ENCODE results near the gene ZBTB40. TPM values are rescaled to one million over a fixed set of nuclear protein-coding genes. Genes with fewer than 3 reads are reported as not detected.
A peak's percentile ranks its signal among the peaks of the same experiment; 100 is the strongest.

The ZBTB40 gene
- total and polyA plus RNA-seq, 4 experiments from 2014 or later: 0.81 to 50.6 (median 26.5) TPM

DNA sequence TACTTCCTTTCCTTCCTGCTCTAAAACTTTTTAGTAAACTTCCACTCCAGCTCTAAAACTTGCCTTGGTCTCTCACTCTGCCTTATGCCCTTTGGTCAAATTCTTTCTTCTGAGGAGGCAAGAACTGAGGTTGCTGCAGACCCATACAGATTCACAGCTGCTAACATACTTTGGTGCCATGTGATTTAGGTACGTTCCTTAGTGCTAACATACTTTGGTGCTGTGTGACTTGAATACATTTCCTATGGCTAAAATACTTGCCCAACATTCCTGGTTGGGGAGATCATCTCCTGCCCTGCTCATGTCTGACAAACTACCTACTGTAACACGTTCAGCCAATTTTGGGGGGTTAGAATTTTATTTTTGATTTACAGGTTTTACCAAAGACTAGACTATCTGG lies 6.8 kb upstream of the ZBTB40 start:
- Histone ChIP-seq H3K9me3 (ENCODE audit: control insufficient read depth in 1 of 2, low read length in 2 of 2) (peaks cover 0 to 10% of the 10 kb centered on the region in 2 donors), H3K4me1 (ENCODE audit: insufficient read depth, low read length) (no peaks in the 10 kb centered on the region), H3K36me3 (ENCODE audit: insufficient read depth, low read length) (no peaks in the 10 kb centered on the region), H3K27ac (ENCODE audit: low read depth, low read length) (no peak overlapping the region), H3K27me3 (ENCODE audit: insufficient read depth, low read length) (no peaks in the 10 kb centered on the region), H3K4me3 (ENCODE audit: low read length in 2 of 2) (no peak overlapping the region)
- Mint-ChIP-seq H3K4me3 (no peak overlapping the region), H3K27me3 (peaks cover 12 to 14% of the 10 kb centered on the region in 2 donors), H3K9me3 (peaks cover 0 to 24% (median 21%) of the 10 kb centered on the region in 8 donors), H3K27ac (no peak overlapping the region), H3K36me3 (peaks cover 4 to 7% of the 10 kb centered on the region in 2 donors), H3K4me1 (no peaks in the 10 kb centered on the region)
- CTCF ChIA-PET (ENCODE audit: partially characterized antibody): no interaction called here
- intact Hi-C loops (cut with micrococcal nuclease): no loop called here
- DNase-seq: no peak
- POLR2A ChIA-PET (ENCODE audit: partially characterized antibody): no interaction called here

DNA sequence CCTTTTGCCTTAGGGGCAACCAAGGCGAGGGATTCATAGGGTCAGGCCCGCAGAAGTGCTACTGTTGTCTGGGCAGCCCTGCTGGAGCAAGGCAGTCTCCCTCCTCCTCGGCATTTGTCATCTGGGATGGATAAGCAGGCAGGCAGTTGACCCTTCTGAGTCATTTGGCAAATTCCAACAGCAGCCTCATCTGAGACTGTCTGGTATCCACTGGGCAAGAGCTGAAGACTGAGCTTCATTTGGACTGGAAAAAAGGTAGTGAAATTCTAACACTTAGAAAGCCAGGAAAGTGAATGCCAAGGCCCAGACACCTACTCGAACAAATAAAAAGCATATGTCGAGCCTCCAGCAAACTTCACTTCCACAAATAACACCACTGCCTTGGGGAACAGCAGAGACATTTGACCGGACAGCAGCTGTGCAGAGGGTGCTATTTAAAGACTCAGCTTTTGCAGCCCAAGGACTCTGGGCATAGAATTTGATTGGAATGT lies 4.0 kb upstream of the ZBTB40 start:
- no peak for DNase-seq
- POLR2A ChIA-PET (ENCODE audit: partially characterized antibody): no interaction called here
- intact Hi-C loops (cut with micrococcal nuclease): no loop called here
- no peaks in the 10 kb centered on the region for H3K9me3 ChIP-seq (ENCODE audit: control insufficient read depth in 1 of 2, low read length in 2 of 2)
- Mint-ChIP-seq H3K27ac (no peak overlapping the region), H3K9me3 (peaks cover 0 to 2% (median 0%) of the 10 kb centered on the region in 8 donors), H3K4me3 (no peak overlapping the region), H3K36me3 (peaks cover 0 to 1% of the 10 kb centered on the region in 2 donors), H3K4me1 (peaks cover 5 to 13% (median 11%) of the 10 kb centered on the region in 4 donors), H3K27me3 (peaks cover 11 to 12% of the 10 kb centered on the region in 2 donors)
- no peak overlapping the region for H3K4me3 ChIP-seq (ENCODE audit: low read length in 2 of 2)
- H3K27ac ChIP-seq (ENCODE audit: low read depth, low read length): no peak overlapping the region
- no peaks in the 10 kb centered on the region for H3K27me3 ChIP-seq (ENCODE audit: insufficient read depth, low read length)
- H3K4me1 ChIP-seq (ENCODE audit: insufficient read depth, low read length): peaks cover 8% of the 10 kb centered on the region
- CTCF ChIA-PET (ENCODE audit: partially characterized antibody): no interaction called here
- no peaks in the 10 kb centered on the region for H3K36me3 ChIP-seq (ENCODE audit: insufficient read depth, low read length)

DNA sequence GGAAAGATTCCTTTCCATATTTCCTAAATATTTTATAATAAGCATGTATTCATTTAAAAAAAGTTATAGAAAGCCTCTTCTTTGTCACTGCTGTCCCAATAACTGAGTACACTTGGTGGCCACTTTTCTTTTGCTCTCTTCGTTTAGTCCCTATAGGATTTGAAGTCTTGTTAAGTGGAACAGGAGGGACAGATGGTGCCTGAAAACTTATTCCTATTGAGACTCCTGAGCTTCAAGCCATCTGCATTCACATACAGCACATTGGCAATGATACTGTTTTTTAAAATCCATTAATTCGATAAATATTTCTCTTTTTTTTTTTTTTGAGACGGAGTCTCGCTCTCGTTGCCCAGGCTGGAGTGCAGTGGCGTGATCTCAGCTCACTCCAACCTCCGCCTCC lies 2.0 kb upstream of the ZBTB40 start:
- ChIA-PET POLR2A (ENCODE audit: partially characterized antibody) (no interaction called here), CTCF (ENCODE audit: partially characterized antibody) (no interaction called here)
- no peak overlapping the region for H3K4me3 ChIP-seq (ENCODE audit: low read length in 2 of 2)
- H3K27ac ChIP-seq (ENCODE audit: low read depth, low read length): no peak overlapping the region
- peaks cover 0 to 2% (median 0%) of the 10 kb centered on the region in 8 donors for H3K9me3 Mint-ChIP-seq
- intact Hi-C loops (cut with micrococcal nuclease): no loop called here
- peaks cover 0 to 1% of the 10 kb centered on the region in 2 donors for H3K36me3 Mint-ChIP-seq
- no peaks in the 10 kb centered on the region for H3K27me3 ChIP-seq (ENCODE audit: insufficient read depth, low read length)
- DNase-seq: no peak
- no peaks in the 10 kb centered on the region for H3K9me3 ChIP-seq (ENCODE audit: control insufficient read depth in 1 of 2, low read length in 2 of 2)
- no peaks in the 10 kb centered on the region for H3K36me3 ChIP-seq (ENCODE audit: insufficient read depth, low read length)
- H3K27me3 Mint-ChIP-seq: peaks cover 5 to 6% of the 10 kb centered on the region in 2 donors
- H3K4me3 Mint-ChIP-seq: no peak overlapping the region
- H3K4me1 Mint-ChIP-seq: peaks cover 18 to 28% (median 25%) of the 10 kb centered on the region in 4 donors
- H3K4me1 ChIP-seq (ENCODE audit: insufficient read depth, low read length): peaks cover 19% of the 10 kb centered on the region
- peak overlapping the region in 1 of 7 donors; percentile 49 for H3K27ac Mint-ChIP-seq

DNA sequence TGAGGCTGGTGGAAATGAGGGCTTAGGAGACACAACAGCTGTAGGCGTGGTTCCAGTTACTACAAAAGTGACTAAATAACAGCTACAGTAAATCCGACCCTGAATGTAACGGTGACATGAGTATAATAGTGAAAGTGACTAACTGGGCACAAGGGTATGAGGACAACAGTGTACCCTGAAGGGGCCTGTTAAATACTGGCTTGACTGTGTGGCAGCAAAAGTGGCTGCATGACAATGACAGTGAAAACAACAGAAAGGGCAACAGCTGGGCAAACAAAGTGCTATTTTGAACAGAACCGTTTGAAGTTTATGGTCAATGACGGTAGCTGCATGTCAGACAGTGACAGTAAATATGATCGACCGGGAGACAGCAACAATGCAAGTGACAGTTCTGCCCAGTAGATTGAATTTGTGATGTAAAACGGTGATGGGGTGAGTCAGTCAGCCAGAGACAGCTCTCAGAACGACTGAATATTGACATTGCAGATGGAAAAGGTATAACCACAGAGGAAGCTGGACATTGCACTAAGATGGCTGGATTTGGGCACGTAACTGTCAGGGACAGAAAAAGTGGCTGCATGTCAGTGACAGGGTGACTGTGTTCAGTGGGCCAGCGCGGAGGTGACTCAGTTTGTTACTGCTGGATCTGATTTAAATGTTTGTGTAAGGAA lies 1.2 kb upstream of the ZBTB40 start:
- Mint-ChIP-seq H3K27me3 (peaks cover 2% of the 10 kb centered on the region in 2 donors), H3K36me3 (peaks cover 0 to 1% of the 10 kb centered on the region in 2 donors), H3K4me1 (peaks cover 22 to 34% (median 30%) of the 10 kb centered on the region in 4 donors), H3K9me3 (no peaks in the 10 kb centered on the region), H3K27ac (peak overlapping the region; percentile 29 to 86 (median 71)), H3K4me3 (peak overlapping the region; percentile 31 to 97 (median 77))
- ChIA-PET POLR2A (ENCODE audit: partially characterized antibody) (interaction anchor here (1.4 to 2.2 kb wide), 2 partner anchors 9 to 426 kb away, joined by 4 to 9 read pairs; no protein-coding TSS in a partner anchor), CTCF (ENCODE audit: partially characterized antibody) (interaction anchor here (1.1 kb wide), 1 partner anchor 432 kb away, joined by 3 read pairs; no protein-coding TSS in a partner anchor)
- Histone ChIP-seq H3K27me3 (ENCODE audit: insufficient read depth, low read length) (no peaks in the 10 kb centered on the region), H3K4me1 (ENCODE audit: insufficient read depth, low read length) (peaks cover 19% of the 10 kb centered on the region), H3K27ac (ENCODE audit: low read depth, low read length) (no peak overlapping the region), H3K4me3 (ENCODE audit: low read length in 2 of 2) (no peak overlapping the region), H3K9me3 (ENCODE audit: control insufficient read depth in 1 of 2, low read length in 2 of 2) (no peaks in the 10 kb centered on the region), H3K36me3 (ENCODE audit: insufficient read depth, low read length) (no peaks in the 10 kb centered on the region)
- DNase-seq: no peak
- intact Hi-C loops (cut with micrococcal nuclease): no loop called here

DNA sequence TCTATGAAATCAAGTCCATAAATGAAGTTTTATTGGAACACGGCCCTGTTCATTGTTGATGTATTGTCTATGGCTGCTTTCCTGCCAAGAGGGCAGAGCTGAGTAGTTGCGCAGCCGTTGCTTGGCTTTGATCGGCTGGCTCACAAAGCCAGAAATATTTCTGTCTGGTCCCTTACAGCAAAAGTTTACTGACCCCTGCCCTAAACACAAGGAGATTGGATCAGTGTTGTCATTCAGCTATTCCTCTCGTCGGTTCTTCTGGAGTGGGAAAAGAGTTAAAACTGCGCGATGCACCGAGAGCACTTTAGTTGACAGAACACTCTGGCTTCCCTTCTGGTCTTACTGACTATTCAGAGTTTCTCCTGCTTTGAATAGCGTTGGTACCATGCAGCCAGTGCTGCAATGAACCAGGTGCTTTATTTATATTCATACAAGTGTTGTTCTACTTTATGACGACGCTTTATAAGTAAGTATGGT lies 868 bp downstream of the ZBTB40 start:
- no peaks in the 10 kb centered on the region for H3K27me3 Mint-ChIP-seq
- H3K36me3 ChIP-seq (ENCODE audit: insufficient read depth, low read length): no peaks in the 10 kb centered on the region
- no peaks in the 10 kb centered on the region for H3K9me3 Mint-ChIP-seq
- peaks cover 0 to 1% of the 10 kb centered on the region in 2 donors for H3K36me3 Mint-ChIP-seq
- H3K4me1 ChIP-seq (ENCODE audit: insufficient read depth, low read length): peaks cover 19% of the 10 kb centered on the region
- H3K27me3 ChIP-seq (ENCODE audit: insufficient read depth, low read length): no peaks in the 10 kb centered on the region
- DNase-seq: no peak
- H3K27ac ChIP-seq (ENCODE audit: low read depth, low read length): peak overlapping the region; percentile 75
- CTCF ChIA-PET (ENCODE audit: partially characterized antibody): interaction anchor here (0.9 to 1.3 kb wide), 2 partner anchors 9 to 22 kb away, joined by 3 read pairs; no protein-coding TSS in a partner anchor
- peak overlapping the region; percentile 77 to 98 (median 97) for H3K27ac Mint-ChIP-seq
- H3K4me3 Mint-ChIP-seq: peak overlapping the region; percentile 85 to 97 (median 94)
- POLR2A ChIA-PET (ENCODE audit: partially characterized antibody): interaction anchor here (0.7 to 2.2 kb wide), 5 partner anchors 12 to 1791 kb away, joined by 3 to 9 read pairs (median 3); partner anchors contain the start of gene DDOST
- intact Hi-C loops (cut with micrococcal nuclease): no loop called here
- H3K4me1 Mint-ChIP-seq: peaks cover 27 to 43% (median 36%) of the 10 kb centered on the region in 4 donors
- H3K4me3 ChIP-seq (ENCODE audit: low read length in 2 of 2): peak overlapping the region; percentile 78 to 88
- H3K9me3 ChIP-seq (ENCODE audit: control insufficient read depth in 1 of 2, low read length in 2 of 2): no peaks in the 10 kb centered on the region

DNA sequence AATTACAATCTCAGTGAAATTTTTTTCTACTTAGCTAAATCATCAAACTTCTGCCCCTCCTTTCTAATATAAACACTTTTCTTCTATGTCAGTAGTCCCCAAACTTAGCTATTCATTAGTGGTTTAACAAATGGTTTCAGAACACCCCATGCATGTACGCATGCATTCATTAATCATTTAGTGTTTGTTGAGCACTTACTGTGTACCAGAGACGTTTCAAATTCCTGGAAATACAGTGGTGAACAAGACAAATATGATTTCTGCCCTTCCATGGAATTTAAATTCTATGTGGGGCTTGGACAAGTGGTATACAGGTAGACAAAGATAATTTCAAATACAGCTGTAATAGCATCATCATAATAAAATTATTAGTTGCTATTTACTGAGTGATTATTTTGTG lies 1.5 kb downstream of the ZBTB40 start:
- peaks cover 19% of the 10 kb centered on the region for H3K4me1 ChIP-seq (ENCODE audit: insufficient read depth, low read length)
- intact Hi-C loops (cut with micrococcal nuclease): no loop called here
- H3K27ac ChIP-seq (ENCODE audit: low read depth, low read length): no peak overlapping the region
- H3K27ac Mint-ChIP-seq: peak overlapping the region; percentile 63 to 98 (median 97)
- H3K36me3 ChIP-seq (ENCODE audit: insufficient read depth, low read length): no peaks in the 10 kb centered on the region
- no peaks in the 10 kb centered on the region for H3K9me3 ChIP-seq (ENCODE audit: control insufficient read depth in 1 of 2, low read length in 2 of 2)
- no peaks in the 10 kb centered on the region for H3K27me3 ChIP-seq (ENCODE audit: insufficient read depth, low read length)
- ChIA-PET POLR2A (ENCODE audit: partially characterized antibody) (interaction anchor here (0.7 to 1.6 kb wide), 2 partner anchors 352 to 434 kb away, joined by 3 read pairs; no protein-coding TSS in a partner anchor), CTCF (ENCODE audit: partially characterized antibody) (interaction anchor here (0.9 to 1.3 kb wide), 2 partner anchors 8 to 22 kb away, joined by 3 read pairs; no protein-coding TSS in a partner anchor)
- DNase-seq: no peak
- no peaks in the 10 kb centered on the region for H3K9me3 Mint-ChIP-seq
- H3K27me3 Mint-ChIP-seq: no peaks in the 10 kb centered on the region
- peaks cover under 1 to 1% of the 10 kb centered on the region in 2 donors for H3K36me3 Mint-ChIP-seq
- no peak overlapping the region for H3K4me3 ChIP-seq (ENCODE audit: low read length in 2 of 2)
- peak overlapping the region; percentile 85 to 97 (median 94) for H3K4me3 Mint-ChIP-seq
- peaks cover 31 to 47% (median 41%) of the 10 kb centered on the region in 4 donors for H3K4me1 Mint-ChIP-seq

DNA sequence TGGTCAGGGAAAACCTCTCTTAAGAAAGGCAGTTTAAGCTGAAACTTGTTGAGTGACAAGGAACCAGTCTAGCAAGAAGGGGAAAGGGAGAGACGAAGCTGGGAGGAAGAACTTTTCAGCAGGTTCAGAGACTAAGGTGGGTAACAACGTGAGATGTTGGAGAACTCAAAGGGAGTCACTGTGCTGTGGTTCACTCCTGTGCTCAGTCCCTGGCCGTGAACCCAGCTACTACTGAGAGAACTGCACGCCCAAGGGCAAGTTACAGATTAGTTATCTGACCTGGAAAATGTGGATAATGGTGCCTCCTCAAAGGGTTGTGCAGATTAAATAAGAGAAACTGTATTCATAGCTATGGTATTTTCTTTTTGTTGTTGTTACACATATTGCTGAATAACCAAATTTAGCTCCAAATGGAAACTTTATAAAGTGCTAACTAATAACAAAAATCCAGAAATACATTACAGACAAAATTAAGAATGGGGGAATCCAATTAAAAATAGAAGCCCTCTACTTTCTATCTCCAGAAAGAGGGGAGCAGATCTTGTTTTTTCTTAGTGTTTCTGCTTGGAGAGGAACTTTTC lies 2.9 kb downstream of the ZBTB40 start:
- H3K36me3 ChIP-seq (ENCODE audit: insufficient read depth, low read length): no peaks in the 10 kb centered on the region
- ChIA-PET CTCF (ENCODE audit: partially characterized antibody) (no interaction called here), POLR2A (ENCODE audit: partially characterized antibody) (no interaction called here)
- no peak for DNase-seq
- no peak overlapping the region for H3K27ac ChIP-seq (ENCODE audit: low read depth, low read length)
- H3K9me3 ChIP-seq (ENCODE audit: control insufficient read depth in 1 of 2, low read length in 2 of 2): no peaks in the 10 kb centered on the region
- Mint-ChIP-seq H3K4me3 (peak overlapping the region in 1 of 8 donors; percentile 40), H3K36me3 (peaks cover 1 to 3% of the 10 kb centered on the region in 2 donors), H3K4me1 (peaks cover 34 to 54% (median 47%) of the 10 kb centered on the region in 4 donors), H3K27ac (no peak overlapping the region), H3K27me3 (no peaks in the 10 kb centered on the region), H3K9me3 (no peaks in the 10 kb centered on the region)
- H3K4me1 ChIP-seq (ENCODE audit: insufficient read depth, low read length): peaks cover 19% of the 10 kb centered on the region
- no peaks in the 10 kb centered on the region for H3K27me3 ChIP-seq (ENCODE audit: insufficient read depth, low read length)
- no peak overlapping the region for H3K4me3 ChIP-seq (ENCODE audit: low read length in 2 of 2)
- intact Hi-C loops (cut with micrococcal nuclease): no loop called here

All from CD4-positive, alpha-beta memory T cell (primary cell).